MM.1S (cell line): ENCODE results near the gene DCUN1D4.

Source experiments
- CTCF ChIP-seq: fragments of 300-600 bp; sonication (generic); IDR thresholded peaks from 2 replicates; pipeline ENCODE4 v1.5.1; 2016; ENCODE audit warnings: antibody characterized with exemption, low read length, mixed read lengths
- EZH2 ChIP-seq: fragments of 300-600 bp; sonication (generic); optimal IDR thresholded peaks from 2 replicates; pipeline ENCODE3; 2017; ENCODE audit warnings: low read depth, mild to moderate bottlenecking, antibody characterized with exemption, low read length, mixed read lengths
- EZH2phosphoT487 ChIP-seq: fragments of 300-600 bp; sonication (generic); IDR thresholded peaks from 2 replicates; pipeline ENCODE4 v1.6.1; 2018; ENCODE audit warnings: antibody characterized with exemption, low read length

GRCh38 chr4:51843309-51844152 is 578 bp downstream of the DCUN1D4 start:
- TF ChIP-seq EZH2phosphoT487 (no peak), CTCF (no peak), EZH2 (no peak)
